HAP-1 (cell line): Measurements from ENCODE around the gene MOXD1.

Experiments used
- DNase-seq, 2 experiments: peaks; one replicate each; pipeline ENCODE4 v3.0.0-alpha.2; 2016 to 2020; ENCODE audit warnings: low spot score in 2 of 2
- H3K27me3 ChIP-seq: fragments of 250-450 bp; sonication (Bioruptor Pico); 2 replicates; pipeline ENCODE4 v1.5.1; 2020; ENCODE audit warnings: low read depth, mild to moderate bottlenecking, moderate library complexity
- H3K36me3 ChIP-seq: fragments of 250-450 bp; sonication (Bioruptor Pico); replicated peaks from 2 replicates; pipeline ENCODE4 v1.5.1; 2020; ENCODE audit warnings: mild to moderate bottlenecking
- H3K4me1 ChIP-seq: fragments of 250-450 bp; sonication (Bioruptor Pico); 2 replicates; pipeline ENCODE4 v1.5.1; 2020; ENCODE audit warnings: mild to moderate bottlenecking
- H3K4me3 ChIP-seq: fragments of 250-450 bp; sonication (Bioruptor Pico); 2 replicates; pipeline ENCODE4 v1.5.1; 2020; ENCODE audit warnings: mild to moderate bottlenecking, moderate library complexity
- H3K9me3 ChIP-seq: fragments of 250-450 bp; sonication (Bioruptor Pico); 2 replicates; pipeline ENCODE4 v1.5.1; 2020; ENCODE audit warnings: mild to moderate bottlenecking, moderate library complexity
- in situ Hi-C: fragments of 300-500 bp; cut with MboI; formaldehyde crosslinking; loops from 3 replicates; pipeline ENCODE4 v1.14.3; 2020; ENCODE audit warnings: low sequenced_read_pairs, inconsistent platforms, mixed read lengths

The MOXD1 gene

GRCh38 chr6:132247381-132248159 is 153.7 kb downstream of the MOXD1 start:
- H3K36me3 ChIP-seq = no peaks in the 10 kb centered on the region
- H3K4me1 ChIP-seq = no peaks in the 10 kb centered on the region
- H3K9me3 ChIP-seq = peaks cover 2% of the 10 kb centered on the region; the same call in 1 of the 2 replicates
- in situ Hi-C loops = no loop called here
- H3K27me3 ChIP-seq = no peaks in the 10 kb centered on the region
- DNase-seq = no peak
- H3K4me3 ChIP-seq = no peak overlapping the region

- DNase-seq = no peak
- Histone ChIP-seq H3K4me3 (no peak overlapping the region), H3K27me3 (no peaks in the 10 kb centered on the region), H3K36me3 (no peaks in the 10 kb centered on the region), H3K9me3 (no peaks in the 10 kb centered on the region; the same call in 1 of the 2 replicates), H3K4me1 (no peaks in the 10 kb centered on the region)
- in situ Hi-C loops = no loop called here
Observed at GRCh38 chr6:132246632-132247270, 154.5 kb downstream of the MOXD1 start.

- H3K36me3 ChIP-seq = no peaks in the 10 kb centered on the region
- no peak overlapping the region for H3K4me3 ChIP-seq
- no peak for DNase-seq
- in situ Hi-C loops = no loop called here
- H3K4me1 ChIP-seq = no peaks in the 10 kb centered on the region
- no peaks in the 10 kb centered on the region; the same call in 1 of the 2 replicates for H3K9me3 ChIP-seq
- no peaks in the 10 kb centered on the region for H3K27me3 ChIP-seq
Observed at GRCh38 chr6:132246120-132246617, 155.1 kb downstream of the MOXD1 start.
